Measurements from ENCODE around the gene FARP2.

Gene FARP2

GRCh38 chr2:241324775-241325174 lies 31.3 kb upstream of the FARP2 start:
- no peak for DNase-seq

GRCh38 chr2:241325257-241325656 lies 30.8 kb upstream of the FARP2 start:
- DNase-seq: no peak

GRCh38 chr2:241329669-241330615 lies 26.1 kb upstream of the FARP2 start:
- no peak for DNase-seq

GRCh38 chr2:241330616-241330981 lies 25.5 kb upstream of the FARP2 start:
- no peak for DNase-seq

- DNase-seq: no peak
These were observed 21.3 kb upstream of the FARP2 start for GRCh38 chr2:241334813-241335212.

GRCh38 chr2:241339839-241340630 lies 16.1 kb upstream of the FARP2 start:
- no peak for DNase-seq

GRCh38 chr2:241340631-241341163 lies 15.4 kb upstream of the FARP2 start:
- DNase-seq: no peak

- DNase-seq: no peak
These were observed 11.0 kb upstream of the FARP2 start for GRCh38 chr2:241344925-241345651.

GRCh38 chr2:241349941-241350340 lies 6.1 kb upstream of the FARP2 start:
- DNase-seq: no peak

GRCh38 chr2:241350530-241350877 lies 5.6 kb upstream of the FARP2 start:
- DNase-seq: no peak

- no peak for DNase-seq
These were observed 5.0 kb upstream of the FARP2 start for GRCh38 chr2:241350878-241351639.

- DNase-seq: no peak
These were observed 4.4 kb upstream of the FARP2 start for GRCh38 chr2:241351640-241352031.

- DNase-seq: no peak
These were observed 3.9 kb upstream of the FARP2 start for GRCh38 chr2:241352227-241352626.

GRCh38 chr2:241354668-241355658 lies 1.1 kb upstream of the FARP2 start:
- DNase-seq: peak; percentile 83

GRCh38 chr2:241356871-241357260 lies 781 bp downstream of the FARP2 start:
- DNase-seq: no peak

GRCh38 chr2:241357531-241357930 lies 1.4 kb downstream of the FARP2 start:
- no peak for DNase-seq

- DNase-seq: peak; percentile 56
These were observed 2.4 kb downstream of the FARP2 start for GRCh38 chr2:241358470-241358869.

GRCh38 chr2:241359481-241360045 lies 3.5 kb downstream of the FARP2 start:
- DNase-seq: no peak

- DNase-seq: no peak
These were observed 7.3 kb downstream of the FARP2 start for GRCh38 chr2:241363426-241363825.

GRCh38 chr2:241364781-241365180 lies 8.7 kb downstream of the FARP2 start:
- DNase-seq: no peak

- DNase-seq: no peak
These were observed 10.6 kb downstream of the FARP2 start for GRCh38 chr2:241366678-241367077.

All from activated CD4-positive, alpha-beta T cell treated with anti-CD3 and anti-CD28 coated beads, Interleukin-10, Interleukin-2, amounts not matched to agents 100 ng/mL and 50 ng/mL, durations not matched to agents 16 hours and 8 hours (primary cell).